Stimulated activated CD8-positive, alpha-beta memory T cell treated with anti-CD3 and anti-CD28 coated beads, Interleukin-15, amount 100 ng/mL, for 48 hours (primary cell): ENCODE measurements around the gene PDE4DIP.
A peak's percentile ranks its signal among the peaks of the same experiment; 100 is the strongest.
"Not testable (repeated sequence)": the region's sequence is repeated elsewhere in the genome, so short reads cannot be mapped to it uniquely, and the experiment has no call there.

Source experiments
- DNase-seq, 2 donors: peaks; one replicate each; pipeline ENCODE4 v3.0.0-alpha.2; 2020; ENCODE audit warnings: low read depth in 2 of 2

Gene PDE4DIP

GRCh38 chr1:148844220-148844619, at the start of gene PDE4DIP:
PDE4DIP (plus strand) TSS chr1:148844428; CDS start chr1:148844775, 347 bp downstream.
- DNase-seq, result peak; percentile 26 to 28

GRCh38 chr1:148808268-148808928, 35.8 kb upstream of the PDE4DIP start:
- not testable (repeated sequence) for DNase-seq

- DNase-seq, result not testable (repeated sequence)
Observed at GRCh38 chr1:148808929-148809283, 35.3 kb upstream of the PDE4DIP start.

GRCh38 chr1:148822180-148822579, 22.0 kb upstream of the PDE4DIP start:
- DNase-seq, result not testable (repeated sequence)

- DNase-seq, result not testable (repeated sequence)
Observed at GRCh38 chr1:148823822-148824221, 20.4 kb upstream of the PDE4DIP start.

- DNase-seq, result not testable (repeated sequence)
Observed at GRCh38 chr1:148825029-148825428, 19.2 kb upstream of the PDE4DIP start.

GRCh38 chr1:148828531-148828930, 15.7 kb upstream of the PDE4DIP start:
- DNase-seq, result not testable (repeated sequence)

- DNase-seq, result not testable (repeated sequence)
Observed at GRCh38 chr1:148828962-148829361, 15.3 kb upstream of the PDE4DIP start.

GRCh38 chr1:148829365-148829764, 14.9 kb upstream of the PDE4DIP start:
- not testable (repeated sequence) for DNase-seq

- DNase-seq, result not testable (repeated sequence)
Observed at GRCh38 chr1:148841262-148841661, 3.0 kb upstream of the PDE4DIP start.

- DNase-seq, result not testable (repeated sequence)
Observed at GRCh38 chr1:148844651-148845050, 423 bp downstream of the PDE4DIP start.

- not testable (repeated sequence) for DNase-seq
Observed at GRCh38 chr1:148845068-148845467, 840 bp downstream of the PDE4DIP start.

- DNase-seq, result not testable (repeated sequence)
Observed at GRCh38 chr1:148850347-148850746, 6.1 kb downstream of the PDE4DIP start.

GRCh38 chr1:148850840-148851239, 6.6 kb downstream of the PDE4DIP start:
- not testable (repeated sequence) for DNase-seq

GRCh38 chr1:148851684-148852083, 7.5 kb downstream of the PDE4DIP start:
- not testable (repeated sequence) for DNase-seq

GRCh38 chr1:148853363-148853762, 9.1 kb downstream of the PDE4DIP start:
- DNase-seq, result not testable (repeated sequence)

- DNase-seq, result not testable (repeated sequence)
Observed at GRCh38 chr1:148854063-148854462, 9.8 kb downstream of the PDE4DIP start.

- not testable (repeated sequence) for DNase-seq
Observed at GRCh38 chr1:148855367-148855766, 11.1 kb downstream of the PDE4DIP start.

- DNase-seq, result not testable (repeated sequence)
Observed at GRCh38 chr1:148860049-148860448, 15.8 kb downstream of the PDE4DIP start.

- DNase-seq, result not testable (repeated sequence)
Observed at GRCh38 chr1:148860579-148861259, 16.5 kb downstream of the PDE4DIP start.

GRCh38 chr1:148862590-148862989, 18.4 kb downstream of the PDE4DIP start:
- not testable (repeated sequence) for DNase-seq

- not testable (repeated sequence) for DNase-seq
Observed at GRCh38 chr1:148868924-148869633, 24.9 kb downstream of the PDE4DIP start.
